Gastrocnemius medialis (tissue), 4 donors: ENCODE data around the gene LARP1.

Source experiments
- POLR2A ChIP-seq, 2 donors: fragments of 450-650 bp; IDR thresholded peaks; one replicate each; pipeline ENCODE4 v1.6.1; 2017; ENCODE audit warnings: antibody characterized with exemption in 2 of 2, mild to moderate bottlenecking in 2 of 2, moderate library complexity in 2 of 2
- TF ChIP-seq, protein P1 (sequence below), 5 experiments: fragments of 450-650 bp in 3 of 5; fragments of 200-600 bp in 2 of 5; sonication (generic) in 2 of 5; IDR thresholded peaks in 4 of 5; conservative IDR thresholded peaks in 1 of 5; 1 replicate in 4 of 5; 2 replicates in 1 of 5; pipeline ENCODE4 v1.5.1; 2016 to 2019; ENCODE audit warnings: antibody characterized with exemption in 5 of 5, mild to moderate bottlenecking in 3 of 5, moderate library complexity in 3 of 5

DNA sequence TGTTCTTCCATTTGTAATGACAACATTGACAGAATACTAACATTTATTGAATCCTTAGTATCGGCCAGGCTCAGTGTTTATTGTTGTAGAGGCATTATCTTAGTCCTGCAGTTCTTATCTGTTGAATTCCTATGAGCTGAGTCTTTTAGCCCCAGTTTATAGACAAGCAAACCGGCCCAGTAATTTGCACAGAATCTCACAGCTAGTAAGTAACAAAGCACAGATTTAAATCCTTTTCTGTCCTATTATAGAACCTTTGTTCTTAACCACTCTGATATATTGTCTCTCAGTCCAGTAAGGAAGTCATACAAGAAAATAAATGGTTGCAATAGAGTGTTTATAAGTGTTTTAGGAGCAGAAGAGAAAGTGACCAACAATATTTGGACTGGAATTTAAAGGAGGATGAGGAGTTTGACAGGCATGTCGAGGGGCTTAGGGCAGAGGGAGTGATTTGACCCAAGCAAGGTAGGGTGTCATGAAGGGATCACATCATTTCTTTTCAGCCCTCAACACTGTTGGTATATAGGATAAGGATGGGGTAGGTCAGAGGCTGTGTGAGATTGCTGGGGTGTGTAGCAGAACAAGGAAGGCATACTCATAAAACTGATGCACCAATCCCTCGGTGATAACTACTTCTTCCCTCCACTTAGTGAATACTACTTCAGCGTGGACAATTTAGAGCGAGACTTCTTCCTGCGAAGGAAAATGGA, 39.5 kb downstream of the LARP1 start:
- TF ChIP-seq, protein P1, sequence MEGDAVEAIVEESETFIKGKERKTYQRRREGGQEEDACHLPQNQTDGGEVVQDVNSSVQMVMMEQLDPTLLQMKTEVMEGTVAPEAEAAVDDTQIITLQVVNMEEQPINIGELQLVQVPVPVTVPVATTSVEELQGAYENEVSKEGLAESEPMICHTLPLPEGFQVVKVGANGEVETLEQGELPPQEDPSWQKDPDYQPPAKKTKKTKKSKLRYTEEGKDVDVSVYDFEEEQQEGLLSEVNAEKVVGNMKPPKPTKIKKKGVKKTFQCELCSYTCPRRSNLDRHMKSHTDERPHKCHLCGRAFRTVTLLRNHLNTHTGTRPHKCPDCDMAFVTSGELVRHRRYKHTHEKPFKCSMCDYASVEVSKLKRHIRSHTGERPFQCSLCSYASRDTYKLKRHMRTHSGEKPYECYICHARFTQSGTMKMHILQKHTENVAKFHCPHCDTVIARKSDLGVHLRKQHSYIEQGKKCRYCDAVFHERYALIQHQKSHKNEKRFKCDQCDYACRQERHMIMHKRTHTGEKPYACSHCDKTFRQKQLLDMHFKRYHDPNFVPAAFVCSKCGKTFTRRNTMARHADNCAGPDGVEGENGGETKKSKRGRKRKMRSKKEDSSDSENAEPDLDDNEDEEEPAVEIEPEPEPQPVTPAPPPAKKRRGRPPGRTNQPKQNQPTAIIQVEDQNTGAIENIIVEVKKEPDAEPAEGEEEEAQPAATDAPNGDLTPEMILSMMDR (IDR thresholded peaks at IDR 0.05 in 4 of 5, conservative IDR thresholded peaks at IDR 0.05 in 1 of 5): no peak
- no peak for TF ChIP-seq POLR2A (IDR thresholded peaks at IDR 0.05)
